Tibial nerve (tissue), 3 donors: ENCODE measurements around the gene NAA38.

Source experiments
- CTCF ChIP-seq, 5 experiments: fragments of 200-600 bp in 3 of 5; fragments of 450-650 bp in 2 of 5; sonication (generic) in 3 of 5; IDR thresholded peaks; one replicate each; pipeline ENCODE4 v1.5.1; 2016 to 2019; ENCODE audit warnings: antibody characterized with exemption in 5 of 5, mild to moderate bottlenecking in 3 of 5, moderate library complexity in 2 of 5
- POLR2A ChIP-seq, 2 donors: fragments of 450-650 bp; IDR thresholded peaks; one replicate each; pipeline ENCODE4 v1.6.1; 2017; ENCODE audit warnings: antibody characterized with exemption in 2 of 2, mild to moderate bottlenecking in 2 of 2, moderate library complexity in 2 of 2

GRCh38 chr17:7857713-7858521 lies 558 bp upstream of the NAA38 start, which contains the start of gene CYB5D1:
- peak; percentile 39 to 52 for TF ChIP-seq POLR2A (IDR thresholded peaks at IDR 0.05)
- TF ChIP-seq CTCF (IDR thresholded peaks at IDR 0.05): no peak
